K562 treated with DMSO at 1 percent for 48 hours (cell line): ENCODE data around the gene C14orf39. TPM values are rescaled to one million over a fixed set of nuclear protein-coding genes. Genes with fewer than 3 reads are reported as not detected.

Source experiments
- total RNA-seq: library from RNA; unstranded; fragments of 300-600 nt; gene quantifications from 2 replicates; pipeline ENCODE4 v1.2.3, GENCODE V29; 2022; ENCODE audit warnings: low replicate concordance; ENCODE audit errors: extremely low read depth

The C14orf39 gene
- total RNA-seq: not detected in 2 replicates

GRCh38 chr14:60485598-60486251, at the start of gene C14orf39:
Gene C14orf39, minus strand, starts transcription at chr14:60486063. Its CDS starts 985 bp downstream, at chr14:60485078.

GRCh38 chr14:60508707-60509437, 23.0 kb upstream of the C14orf39 start, which contains the start of gene SIX6:
Gene SIX6, plus strand, starts transcription at chr14:60509146. Its CDS starts 253 bp downstream, at chr14:60509399.

Other genes starting within 250 kb of the C14orf39 start
- not detected in 2 replicates for gene PPM1A, start 236.8 kb downstream of the C14orf39 start, total RNA-seq
- gene SIX6, start 23.1 kb upstream of the C14orf39 start, total RNA-seq: not detected in 2 replicates
- gene SIX1, start 163.4 kb upstream of the C14orf39 start, total RNA-seq: not detected in 2 replicates
- gene SIX4, start 238.3 kb upstream of the C14orf39 start, total RNA-seq: not detected in 2 replicates
- not detected in 2 replicates for gene MNAT1, start 248.7 kb upstream of the C14orf39 start, total RNA-seq